Progenitor cell of endocrine pancreas (in vitro differentiated cells): ENCODE measurements around the gene S1PR4. TPM values are rescaled to one million over a fixed set of nuclear protein-coding genes. Genes with fewer than 3 reads are reported as not detected.

Source experiments
- DNase-seq: peaks from one replicate; pipeline ENCODE4 v3.0.0; 2021; ENCODE audit warnings: low spot score; ENCODE audit not compliant: unreplicated experiment
- H3K27ac Mint-ChIP-seq: 2 replicates; pipeline ENCODE4 v1.8.0; 2021; ENCODE audit warnings: mild to moderate bottlenecking, moderate library complexity, mixed read lengths
- H3K27me3 Mint-ChIP-seq: 2 replicates; pipeline ENCODE4 v1.8.0; 2021; ENCODE audit warnings: mixed read lengths
- H3K36me3 Mint-ChIP-seq: 2 replicates; pipeline ENCODE4 v1.8.0; 2022; ENCODE audit warnings: mixed read lengths; ENCODE audit not compliant: insufficient read depth
- H3K4me1 Mint-ChIP-seq: 2 replicates; pipeline ENCODE4 v1.8.0; 2021; ENCODE audit warnings: low read depth, mixed read lengths
- H3K4me3 Mint-ChIP-seq: 2 replicates; pipeline ENCODE4 v1.8.0; 2021; ENCODE audit warnings: low read depth, mild to moderate bottlenecking, moderate library complexity, mixed read lengths
- H3K9me3 Mint-ChIP-seq: 2 replicates; pipeline ENCODE4 v1.8.0; 2021; ENCODE audit warnings: low read depth, mixed read lengths
- CTCF ChIP-seq: fragments of 200-600 bp; sonication (generic); IDR thresholded peaks from one replicate; pipeline ENCODE4 v1.5.0; 2021; ENCODE audit warnings: antibody characterized with exemption, mild to moderate bottlenecking; ENCODE audit not compliant: unreplicated experiment
- total RNA-seq: library from RNA; stranded (reverse); gene quantifications from 2 replicates; pipeline ENCODE4 v1.2.1, GENCODE V29; 2021

The S1PR4 gene
- total RNA-seq, 1 donor from 2014 or later: not detected

- H3K27me3 Mint-ChIP-seq: no peaks in the 10 kb centered on the region
Observed at GRCh38 chr19:3178973-3179738, 587 bp downstream of the S1PR4 start.

GRCh38 chr19:3179739-3180293 is 1.2 kb downstream of the S1PR4 start:
- Mint-ChIP-seq H3K27ac (no peak overlapping the region), H3K36me3 (no peaks in the 10 kb centered on the region), H3K4me1 (peaks cover 3% of the 10 kb centered on the region), H3K9me3 (no peaks in the 10 kb centered on the region), H3K4me3 (no peak overlapping the region), H3K27me3 (no peaks in the 10 kb centered on the region)
- TF ChIP-seq CTCF: no peak
- no peak for DNase-seq

More at GRCh38 chr19:3178973-3179738, 587 bp downstream of the S1PR4 start:
- Mint-ChIP-seq H3K27ac (no peak overlapping the region), H3K9me3 (no peaks in the 10 kb centered on the region), H3K4me1 (peaks cover 3% of the 10 kb centered on the region), H3K4me3 (no peak overlapping the region), H3K36me3 (no peaks in the 10 kb centered on the region)
- no peak for DNase-seq
- no peak for TF ChIP-seq CTCF

GRCh38 chr19:3183721-3184641 is 5.4 kb downstream of the S1PR4 start:
- H3K27ac Mint-ChIP-seq: peak overlapping the region; percentile 54
- H3K4me1 Mint-ChIP-seq: peaks cover 15% of the 10 kb centered on the region
- H3K27me3 Mint-ChIP-seq: no peaks in the 10 kb centered on the region
- peak overlapping the region; percentile 99 for H3K4me3 Mint-ChIP-seq
- no peaks in the 10 kb centered on the region for H3K36me3 Mint-ChIP-seq
- no peak for TF ChIP-seq CTCF
- no peak for DNase-seq
- H3K9me3 Mint-ChIP-seq: no peaks in the 10 kb centered on the region

GRCh38 chr19:3184847-3185460 is 6.4 kb downstream of the S1PR4 start:
- H3K4me3 Mint-ChIP-seq: peak overlapping the region; percentile 99
- H3K9me3 Mint-ChIP-seq: no peaks in the 10 kb centered on the region
- DNase-seq: no peak
- no peaks in the 10 kb centered on the region for H3K27me3 Mint-ChIP-seq
- no peak for TF ChIP-seq CTCF
- H3K27ac Mint-ChIP-seq: peak overlapping the region; percentile 97
- peaks cover 15% of the 10 kb centered on the region for H3K4me1 Mint-ChIP-seq
- H3K36me3 Mint-ChIP-seq: no peaks in the 10 kb centered on the region
